ENCODE data around the gene KCNIP1. TPM values are rescaled to one million over a fixed set of nuclear protein-coding genes. Genes with fewer than 3 reads are reported as not detected.
A peak's percentile ranks its signal among the peaks of the same experiment; 100 is the strongest.

Gene KCNIP1
- total and polyA plus RNA-seq, 8 donors, result 0.20 to 0.73 (median 0.31) TPM; not detected in 3

- no peak for DNase-seq
- intact Hi-C loops (cut with DNase I; ENCODE audit: low total_unique reads), result no loop called here
- H3K27ac ChIP-seq, result no peak overlapping the region
- no peak for TF ChIP-seq EP300 (IDR thresholded peaks at IDR 0.05)
- no peak for TF ChIP-seq POLR2A (IDR thresholded peaks at IDR 0.05)
- TF ChIP-seq POLR2AphosphoS5 (IDR thresholded peaks at IDR 0.05), result no peak
- TF ChIP-seq CTCF (IDR thresholded peaks at IDR 0.05), result no peak
- H3K4me3 ChIP-seq, result no peak overlapping the region
- peaks cover 0 to 25% (median 0%) of the 10 kb centered on the region in 3 donors for H3K27me3 ChIP-seq
- WGBS, 5 donors, result 17 to 66% (median 25%) methylated on average over 2 of the region's 2 CpGs
- no peaks in the 10 kb centered on the region for H3K36me3 ChIP-seq
- no peaks in the 10 kb centered on the region for H3K9me3 ChIP-seq
- no peaks in the 10 kb centered on the region for H3K4me1 ChIP-seq
Measured at GRCh38 chr5:170599756-170600155, 95.9 kb downstream of the KCNIP1 start.

GRCh38 chr5:170601619-170602018 is 97.8 kb downstream of the KCNIP1 start:
- H3K27ac ChIP-seq, result no peak overlapping the region
- H3K36me3 ChIP-seq, result no peaks in the 10 kb centered on the region
- TF ChIP-seq POLR2A (IDR thresholded peaks at IDR 0.05) (no peak), EP300 (IDR thresholded peaks at IDR 0.05) (no peak), POLR2AphosphoS5 (IDR thresholded peaks at IDR 0.05) (no peak), CTCF (IDR thresholded peaks at IDR 0.05) (no peak)
- intact Hi-C loops (cut with DNase I; ENCODE audit: low total_unique reads), result no loop called here
- peaks cover 0 to 25% (median 0%) of the 10 kb centered on the region in 3 donors for H3K27me3 ChIP-seq
- no peaks in the 10 kb centered on the region for H3K4me1 ChIP-seq
- no peak for DNase-seq
- no peak overlapping the region for H3K4me3 ChIP-seq
- 69 to 78% (median 72%) methylated on average over 9 to 11 of the region's 11 CpGs for WGBS, 5 donors
- no peaks in the 10 kb centered on the region for H3K9me3 ChIP-seq

- Histone ChIP-seq H3K4me1 (no peaks in the 10 kb centered on the region), H3K36me3 (no peaks in the 10 kb centered on the region), H3K27me3 (peaks cover 0 to 24% (median 0%) of the 10 kb centered on the region in 3 donors), H3K9me3 (no peaks in the 10 kb centered on the region), H3K4me3 (no peak overlapping the region), H3K27ac (no peak overlapping the region)
- no peak for DNase-seq
- no peak for TF ChIP-seq POLR2A (IDR thresholded peaks at IDR 0.05)
- no peak for TF ChIP-seq CTCF (IDR thresholded peaks at IDR 0.05)
- TF ChIP-seq POLR2AphosphoS5 (IDR thresholded peaks at IDR 0.05), result no peak
- no peak for TF ChIP-seq EP300 (IDR thresholded peaks at IDR 0.05)
- intact Hi-C loops (cut with DNase I; ENCODE audit: low total_unique reads), result no loop called here
- 72 to 81% (median 76%) methylated on average over 9 to 10 of the region's 10 CpGs for WGBS, 5 donors
Measured at GRCh38 chr5:170603109-170603508, 99.3 kb downstream of the KCNIP1 start.

- intact Hi-C loops (cut with DNase I; ENCODE audit: low total_unique reads), result no loop called here
- TF ChIP-seq POLR2A (IDR thresholded peaks at IDR 0.05) (no peak), CTCF (IDR thresholded peaks at IDR 0.05) (peak in 4 of 7 experiments; percentile 11 to 54 (median 42))
- 47 to 55% (median 53%) methylated on average over 12 of the region's 12 CpGs for WGBS, 5 donors
- peaks cover 0 to 27% (median 0%) of the 10 kb centered on the region in 3 donors for H3K27me3 ChIP-seq
- peak in 1 of 2 donors; percentile 77 for DNase-seq
- H3K27ac ChIP-seq, result no peak overlapping the region
- no peak overlapping the region for H3K4me3 ChIP-seq
- H3K9me3 ChIP-seq, result no peaks in the 10 kb centered on the region
- no peaks in the 10 kb centered on the region for H3K4me1 ChIP-seq
- H3K36me3 ChIP-seq, result no peaks in the 10 kb centered on the region
Measured at GRCh38 chr5:170603578-170604565, 100.1 kb downstream of the KCNIP1 start.

All from stomach (tissue), 9 donors.